Vein endothelial cell (primary cell): Measurements from ENCODE around the gene BIN1. TPM values are rescaled to one million over a fixed set of nuclear protein-coding genes. Genes with fewer than 3 reads are reported as not detected.

Experiments
- small RNA-seq: library from RNA; depleted of rRNA; stranded (forward); fragments of <200 nt; gene quantifications from one replicate; pipeline ENCODE3, GENCODE V24; 2012
- total RNA-seq: library from RNA; depleted of rRNA; stranded (reverse); fragments of >200 nt; gene quantifications from 2 replicates; pipeline ENCODE4 v1.2.3, GENCODE V29; 2012

The BIN1 gene
- total RNA-seq: 37.5 and 49.6 TPM in 2 replicates

GRCh38 chr2:127106991-127107621, at the start of gene BIN1:
Gene BIN1, minus strand, starts transcription at chr2:127107154. Its CDS starts 211 bp downstream, at chr2:127106943.

Small RNA genes lying within 50 kb of the gene (small RNA-seq; reads per million reads assigned to genes)
- not detected for gene RNU7-182P

Other genes starting within 250 kb of the BIN1 start
- gene TEX51, start 208.3 kb downstream of the BIN1 start, total RNA-seq: not detected in 2 replicates
- gene CYP27C1, start 113.1 kb upstream of the BIN1 start, total RNA-seq: not detected in 2 replicates
- 41.2 and 44.4 TPM in 2 replicates for gene ERCC3, start 187.0 kb upstream of the BIN1 start, total RNA-seq